ENCODE measurements around the gene GEMIN7.
"Not testable (repeated sequence)": the region's sequence is repeated elsewhere in the genome, so short reads cannot be mapped to it uniquely, and the experiment has no call there.

The GEMIN7 gene

GRCh38 chr19:45104658-45105349 is 25.7 kb downstream of the GEMIN7 start:
- DNase-seq (ENCODE audit: low spot score), result no peak

- not testable (repeated sequence) for DNase-seq (ENCODE audit: low spot score)
Measured at GRCh38 chr19:45106363-45106762, 27.3 kb downstream of the GEMIN7 start.

GRCh38 chr19:45107621-45108150 is 28.6 kb downstream of the GEMIN7 start:
- DNase-seq (ENCODE audit: low spot score), result no peak

GRCh38 chr19:45110851-45111266 is 31.8 kb downstream of the GEMIN7 start:
- no peak for DNase-seq (ENCODE audit: low spot score)

GRCh38 chr19:45112111-45112827 is 33.2 kb downstream of the GEMIN7 start:
- no peak for DNase-seq (ENCODE audit: low spot score)

- no peak for DNase-seq (ENCODE audit: low spot score)
Measured at GRCh38 chr19:45113628-45114027, 34.6 kb downstream of the GEMIN7 start.

- no peak for DNase-seq (ENCODE audit: low spot score)
Measured at GRCh38 chr19:45114116-45114515, 35.1 kb downstream of the GEMIN7 start.

- DNase-seq (ENCODE audit: low spot score), result peak; percentile 68
Measured at GRCh38 chr19:45115809-45116615, 37.0 kb downstream of the GEMIN7 start.

- DNase-seq (ENCODE audit: low spot score), result no peak
Measured at GRCh38 chr19:45117167-45117594, 38.1 kb downstream of the GEMIN7 start.

- no peak for DNase-seq (ENCODE audit: low spot score)
Measured at GRCh38 chr19:45117671-45118070, 38.6 kb downstream of the GEMIN7 start.

- no peak for DNase-seq (ENCODE audit: low spot score)
Measured at GRCh38 chr19:45118106-45118505, 39.0 kb downstream of the GEMIN7 start.

GRCh38 chr19:45118591-45119355 is 39.7 kb downstream of the GEMIN7 start:
- DNase-seq (ENCODE audit: low spot score), result not testable (repeated sequence)

- no peak for DNase-seq (ENCODE audit: low spot score)
Measured at GRCh38 chr19:45119582-45119981, 40.5 kb downstream of the GEMIN7 start.

GRCh38 chr19:45121827-45122345 is 42.8 kb downstream of the GEMIN7 start:
- no peak for DNase-seq (ENCODE audit: low spot score)

GRCh38 chr19:45122832-45123231 is 43.8 kb downstream of the GEMIN7 start:
- DNase-seq (ENCODE audit: low spot score), result no peak

GRCh38 chr19:45123440-45123850 is 44.4 kb downstream of the GEMIN7 start:
- DNase-seq (ENCODE audit: low spot score), result peak; percentile 74

GRCh38 chr19:45124021-45124420 is 45.0 kb downstream of the GEMIN7 start:
- no peak for DNase-seq (ENCODE audit: low spot score)

GRCh38 chr19:45125360-45125759 is 46.3 kb downstream of the GEMIN7 start:
- no peak for DNase-seq (ENCODE audit: low spot score)

GRCh38 chr19:45125975-45126493 is 47.0 kb downstream of the GEMIN7 start:
- DNase-seq (ENCODE audit: low spot score), result peak; percentile 81

GRCh38 chr19:45126654-45127053 is 47.6 kb downstream of the GEMIN7 start:
- no peak for DNase-seq (ENCODE audit: low spot score)

- DNase-seq (ENCODE audit: low spot score), result no peak
Measured at GRCh38 chr19:45128146-45128545, 49.1 kb downstream of the GEMIN7 start.
